Ectodermal cell (in vitro differentiated cells): Measurements from ENCODE around the gene YJU2.
"Not testable (repeated sequence)": the region's sequence is repeated elsewhere in the genome, so short reads cannot be mapped to it uniquely, and the experiment has no call there.

Experiments used
- H3K27ac ChIP-seq: 2 replicates; pipeline ENCODE4 v1.7.0; 2013; ENCODE audit warnings: mild to moderate bottlenecking, low read depth, low read length; ENCODE audit not compliant: insufficient read depth, poor library complexity, severe bottlenecking
- H3K27me3 ChIP-seq: 2 replicates; pipeline ENCODE4 v1.7.0; 2013; ENCODE audit warnings: mild to moderate bottlenecking, low read length; ENCODE audit not compliant: insufficient read depth, control insufficient read depth, poor library complexity, severe bottlenecking
- H3K36me3 ChIP-seq: one replicate; pipeline ENCODE4 v1.7.0; 2013; ENCODE audit warnings: low read length; ENCODE audit not compliant: control insufficient read depth, insufficient read depth
- H3K4me1 ChIP-seq: one replicate; pipeline ENCODE4 v1.7.0; 2013; ENCODE audit warnings: low read length; ENCODE audit not compliant: control insufficient read depth, insufficient read depth
- H3K4me3 ChIP-seq: 2 replicates; pipeline ENCODE4 v1.7.0; 2013; ENCODE audit warnings: low read depth, low read length, control low read depth; ENCODE audit not compliant: insufficient read depth
- H3K9me3 ChIP-seq: 2 replicates; pipeline ENCODE4 v1.7.0; 2013; ENCODE audit warnings: mild to moderate bottlenecking, low read length, moderate library complexity; ENCODE audit not compliant: control insufficient read depth
- WGBS, 2 experiments: methylation state at CpG; one replicate each; pipeline ENCODE4 v1.1.7; 2013; ENCODE audit warnings: missing lambda C conversion rate in 2 of 2; 5-methylcytosine and 5-hydroxymethylcytosine counted together

YJU2 gene

DNA sequence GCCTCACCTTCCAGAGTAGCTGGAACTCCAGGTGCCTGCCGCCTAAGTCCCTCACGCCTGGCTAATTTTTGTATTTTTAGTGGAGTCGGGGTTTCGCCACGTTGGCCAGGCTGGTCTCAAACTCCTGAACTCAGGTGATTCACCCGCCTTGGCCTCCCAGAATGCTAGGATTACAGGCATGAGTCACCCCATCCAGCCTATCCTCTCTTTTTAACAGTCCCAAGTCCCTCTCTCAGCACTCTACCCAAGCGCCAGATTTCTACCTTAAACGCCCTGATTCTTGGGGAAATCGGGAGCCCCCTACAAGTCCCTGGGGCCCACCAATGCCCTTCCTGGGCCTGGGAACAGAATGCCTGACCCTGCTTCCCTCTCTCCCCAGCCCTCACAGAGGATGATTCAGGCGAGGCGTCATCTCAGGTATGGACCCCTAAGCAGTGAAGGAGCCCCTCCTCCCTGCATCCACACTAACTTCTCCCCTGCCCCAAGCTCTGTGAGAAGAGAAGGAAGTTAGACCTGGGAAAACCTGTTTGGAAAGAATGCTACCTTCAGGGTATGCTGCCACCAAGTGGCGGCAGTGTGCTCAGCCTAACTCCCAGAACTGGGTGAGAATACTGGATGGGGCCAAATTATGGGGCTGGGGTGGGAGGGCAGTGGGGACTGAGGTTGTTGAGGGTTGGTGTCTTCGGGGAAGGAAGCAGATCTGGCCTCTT lies 38.3 kb upstream of the YJU2 start:
- Histone ChIP-seq H3K4me1 (no peaks in the 10 kb centered on the region), H3K9me3 (no peaks in the 10 kb centered on the region), H3K27ac (no peak overlapping the region), H3K36me3 (no peaks in the 10 kb centered on the region), H3K4me3 (no peak overlapping the region), H3K27me3 (no peaks in the 10 kb centered on the region)
- WGBS, 2 experiments: 78 to 82% methylated on average over 13 of the region's 13 CpGs

GRCh38 chr19:4210166-4210731 lies 36.6 kb upstream of the YJU2 start:
- 84% methylated on average over 15 of the region's 15 CpGs for WGBS, 2 experiments
- no peak overlapping the region for H3K27ac ChIP-seq
- no peak overlapping the region for H3K4me3 ChIP-seq
- no peaks in the 10 kb centered on the region for H3K9me3 ChIP-seq
- no peaks in the 10 kb centered on the region for H3K4me1 ChIP-seq
- no peaks in the 10 kb centered on the region for H3K36me3 ChIP-seq
- H3K27me3 ChIP-seq: no peaks in the 10 kb centered on the region

DNA sequence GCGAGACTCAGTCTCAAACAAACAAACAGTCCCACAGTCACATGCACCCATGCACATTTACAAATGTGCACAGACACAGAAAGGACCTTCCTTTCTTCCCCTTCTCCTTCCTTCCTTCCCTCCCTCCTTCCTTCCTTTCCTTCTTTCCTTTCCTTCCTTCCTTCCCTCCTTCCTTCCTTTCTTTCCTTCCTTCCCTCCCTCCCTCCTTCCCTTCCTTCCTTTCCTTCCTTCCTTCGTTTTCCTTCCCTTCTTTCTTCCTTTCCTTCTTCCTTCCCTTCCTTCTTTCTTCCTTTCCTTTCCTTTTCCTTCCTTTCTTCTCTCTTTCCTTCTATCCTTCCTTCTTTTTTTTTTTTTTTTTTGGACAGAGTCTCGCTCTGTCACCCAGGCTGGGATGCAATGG lies 33.8 kb upstream of the YJU2 start:
- Histone ChIP-seq H3K4me3 (no peak overlapping the region), H3K4me1 (no peaks in the 10 kb centered on the region), H3K9me3 (no peaks in the 10 kb centered on the region), H3K36me3 (no peaks in the 10 kb centered on the region), H3K27me3 (no peaks in the 10 kb centered on the region), H3K27ac (no peak overlapping the region)
- 89 to 95% methylated on average over 3 of the region's 3 CpGs for WGBS, 2 experiments

DNA sequence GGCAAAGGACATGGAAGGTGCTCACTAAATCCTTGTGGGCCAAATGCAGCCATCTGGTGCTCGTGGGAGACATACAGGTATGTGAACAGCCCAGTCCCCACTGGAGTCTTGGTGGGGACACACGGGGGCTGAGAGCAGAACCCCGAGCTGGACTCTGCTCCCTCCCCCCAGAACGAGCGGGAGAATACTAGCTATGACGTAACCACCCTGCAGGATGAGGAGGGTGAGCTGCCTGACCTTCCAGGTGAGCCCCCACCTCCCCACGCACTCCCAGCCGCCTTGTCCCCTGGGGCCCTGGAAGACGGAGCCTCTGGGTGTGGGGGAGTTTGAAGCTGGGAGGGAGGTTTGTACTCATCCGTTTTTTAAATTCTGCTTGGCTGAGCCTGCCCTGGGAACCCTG lies 31.1 kb upstream of the YJU2 start:
- no peak overlapping the region for H3K4me3 ChIP-seq
- H3K9me3 ChIP-seq: no peaks in the 10 kb centered on the region
- no peaks in the 10 kb centered on the region for H3K4me1 ChIP-seq
- H3K27me3 ChIP-seq: no peaks in the 10 kb centered on the region
- no peak overlapping the region for H3K27ac ChIP-seq
- 90 to 93% methylated on average over 10 of the region's 10 CpGs for WGBS, 2 experiments
- H3K36me3 ChIP-seq: no peaks in the 10 kb centered on the region

DNA sequence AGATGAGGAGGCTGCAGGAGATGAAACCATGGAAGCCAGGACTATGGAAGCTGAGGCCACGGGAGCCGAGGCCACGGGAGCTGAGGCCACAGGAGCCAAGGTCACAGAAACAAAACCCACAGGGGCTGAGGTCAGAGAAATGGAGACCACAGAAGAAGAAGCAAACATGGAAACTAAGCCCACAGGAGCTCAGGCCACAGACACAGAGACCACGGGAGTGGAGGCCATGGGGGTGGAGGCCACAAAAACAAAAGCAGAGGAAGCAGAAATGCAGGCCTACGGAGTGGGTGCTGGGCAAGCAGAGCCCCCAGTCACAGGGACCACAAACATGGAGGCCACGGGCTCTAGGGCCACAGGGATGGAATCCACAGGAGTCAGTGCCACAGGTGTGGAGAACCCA lies 30.0 kb upstream of the YJU2 start:
- no peak overlapping the region for H3K27ac ChIP-seq
- H3K4me1 ChIP-seq: no peaks in the 10 kb centered on the region
- WGBS, 2 experiments: 80% methylated on average over 6 of the region's 6 CpGs

DNA sequence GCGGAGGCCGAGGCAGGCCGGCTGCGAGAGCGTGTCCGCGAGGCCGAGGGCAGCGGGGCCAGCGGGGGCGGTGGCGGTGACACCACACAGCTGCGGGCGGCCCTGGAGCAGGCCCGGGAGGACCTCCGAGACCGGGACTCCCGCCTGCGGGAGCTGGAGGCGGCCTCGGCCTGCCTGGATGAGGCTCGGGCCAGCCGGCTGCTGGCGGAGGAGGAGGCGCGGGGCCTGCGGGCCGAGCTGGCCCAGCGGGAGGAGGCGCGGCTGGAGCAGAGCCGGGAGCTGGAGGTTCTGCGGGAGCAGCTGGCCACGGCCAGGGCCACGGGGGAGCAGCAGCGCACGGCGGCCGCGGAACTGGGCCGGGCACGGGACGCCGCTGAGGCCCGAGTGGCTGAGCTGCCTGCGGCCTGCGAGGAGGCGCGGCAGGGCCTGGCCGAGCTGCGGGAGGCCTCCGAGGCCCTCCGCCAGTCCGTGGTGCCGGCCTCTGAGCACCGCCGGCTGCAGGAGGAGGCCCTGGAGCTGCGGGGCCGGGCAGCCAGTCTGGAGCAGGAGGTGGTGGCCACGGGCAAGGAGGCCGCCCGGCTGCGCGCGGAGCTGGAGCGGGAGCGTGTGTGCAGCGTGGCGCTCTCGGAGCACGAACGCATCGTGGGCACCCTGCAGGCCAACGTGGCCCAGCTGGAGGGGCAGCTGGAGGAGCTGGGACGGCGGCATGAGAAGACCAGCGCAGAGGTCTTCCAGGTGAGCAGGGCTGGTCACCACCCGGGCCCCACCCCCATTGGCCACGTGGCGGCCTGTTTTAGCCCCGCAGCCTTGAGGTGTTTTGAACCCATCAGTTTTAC lies 29.2 kb upstream of the YJU2 start:
- Histone ChIP-seq H3K4me1 (no peaks in the 10 kb centered on the region), H3K36me3 (no peaks in the 10 kb centered on the region), H3K4me3 (no peak overlapping the region), H3K27me3 (no peaks in the 10 kb centered on the region), H3K27ac (no peak overlapping the region), H3K9me3 (no peaks in the 10 kb centered on the region)
- WGBS, 2 experiments: 95 to 96% methylated on average over 80 to 81 of the region's 81 CpGs

More for the DNA sequence above, 30.0 kb upstream of the YJU2 start:
- no peaks in the 10 kb centered on the region for H3K9me3 ChIP-seq
- H3K36me3 ChIP-seq: no peaks in the 10 kb centered on the region
- no peak overlapping the region for H3K4me3 ChIP-seq
- no peaks in the 10 kb centered on the region for H3K27me3 ChIP-seq

DNA sequence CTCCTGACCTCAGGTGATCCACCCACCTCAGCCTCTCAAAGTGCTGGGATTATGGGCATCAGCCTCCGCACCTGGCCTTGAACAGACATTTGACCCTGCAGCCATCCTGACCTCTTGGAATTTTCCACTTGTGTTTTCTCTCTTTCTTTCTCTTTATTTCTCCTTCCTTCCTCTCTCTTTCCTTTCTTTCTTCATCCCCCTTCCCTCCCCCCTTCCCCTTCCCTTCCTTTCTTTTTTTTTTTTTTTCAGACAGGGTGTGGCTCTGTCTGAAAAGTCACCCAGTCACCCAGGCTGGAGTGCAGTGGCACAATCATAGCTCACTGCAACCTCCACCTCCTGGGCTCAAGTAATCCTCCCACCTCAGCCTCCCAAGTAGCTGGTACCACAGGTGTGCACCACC lies 28.4 kb upstream of the YJU2 start:
- WGBS, 2 experiments: 89 to 92% methylated on average over 1 of the region's 1 CpG
- not testable (repeated sequence) for H3K27ac ChIP-seq, H3K9me3 ChIP-seq, H3K4me3 ChIP-seq, H3K36me3 ChIP-seq, H3K4me1 ChIP-seq, H3K27me3 ChIP-seq

DNA sequence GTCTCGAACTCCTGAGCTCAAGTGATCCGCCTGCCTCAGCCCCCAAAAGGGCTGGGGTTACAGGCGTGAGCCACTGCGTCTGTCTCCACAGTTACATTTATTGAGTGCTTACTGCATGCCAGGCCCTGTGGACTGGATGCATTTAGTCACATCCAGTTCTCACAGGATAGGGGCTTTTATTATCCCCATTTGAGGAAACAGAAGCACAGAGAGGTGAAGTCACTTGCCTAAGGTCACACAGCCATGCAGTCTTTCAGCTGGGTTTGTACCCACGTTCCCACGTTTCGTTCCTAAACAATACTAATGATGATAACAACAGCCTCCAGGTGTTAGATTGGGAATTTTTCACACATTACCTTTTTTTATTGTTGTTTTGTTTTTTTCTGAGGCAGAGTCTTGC lies 26.7 kb upstream of the YJU2 start:
- WGBS, 2 experiments: 94 to 95% methylated on average over 7 of the region's 7 CpGs
- no peak overlapping the region for H3K27ac ChIP-seq
- peaks cover 5% of the 10 kb centered on the region for H3K4me1 ChIP-seq
- H3K4me3 ChIP-seq: no peak overlapping the region
- no peaks in the 10 kb centered on the region for H3K27me3 ChIP-seq
- H3K9me3 ChIP-seq: no peaks in the 10 kb centered on the region
- H3K36me3 ChIP-seq: no peaks in the 10 kb centered on the region

DNA sequence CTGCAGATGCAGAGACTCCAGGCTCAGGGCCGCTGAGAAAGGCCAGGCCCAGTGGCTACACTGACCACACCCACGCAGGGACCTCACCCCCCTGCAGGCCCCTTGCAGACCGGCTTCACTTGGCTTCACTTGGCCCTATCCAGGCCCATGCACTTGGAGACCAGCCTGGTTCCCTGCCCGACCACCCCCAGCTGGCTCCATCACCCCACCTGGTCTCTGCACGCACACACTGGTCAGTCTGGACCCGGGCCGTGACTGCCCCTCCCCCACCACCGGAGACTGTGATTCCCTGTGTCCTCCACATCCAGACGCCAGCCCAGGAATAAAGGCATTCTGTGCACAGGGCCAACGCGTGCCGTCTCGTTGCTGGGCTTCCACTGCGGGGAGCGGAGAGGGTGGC lies 22.4 kb upstream of the YJU2 start:
- Histone ChIP-seq H3K27me3 (peaks cover 5% of the 10 kb centered on the region), H3K4me3 (no peak overlapping the region), H3K4me1 (peaks cover 9% of the 10 kb centered on the region), H3K27ac (no peak overlapping the region), H3K36me3 (no peaks in the 10 kb centered on the region), H3K9me3 (no peaks in the 10 kb centered on the region)
- WGBS, 2 experiments: 77 to 81% methylated on average over 15 of the region's 15 CpGs

DNA sequence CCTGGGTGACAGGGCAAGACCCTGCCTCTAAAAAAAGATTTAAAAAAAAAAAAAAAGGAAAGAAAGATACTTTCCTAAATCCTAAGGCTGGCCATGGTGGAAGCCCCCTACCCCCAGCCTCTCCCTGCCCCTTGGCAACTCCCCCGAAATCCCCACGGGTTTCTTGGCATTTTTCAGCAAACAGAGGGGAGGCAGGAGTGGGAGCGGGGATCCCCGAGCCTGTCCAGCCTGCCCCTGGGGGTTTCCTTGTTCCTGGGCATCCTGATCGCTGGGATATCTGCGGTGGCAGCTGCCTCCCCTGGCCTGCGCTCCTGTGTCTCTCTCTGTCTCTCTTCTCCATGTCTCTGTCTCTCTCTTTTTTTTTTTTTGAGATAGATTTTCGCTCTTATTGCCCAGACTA lies 21.0 kb upstream of the YJU2 start:
- Histone ChIP-seq H3K36me3 (no peaks in the 10 kb centered on the region), H3K27me3 (peaks cover 5% of the 10 kb centered on the region), H3K27ac (no peak overlapping the region), H3K4me3 (no peak overlapping the region), H3K9me3 (no peaks in the 10 kb centered on the region), H3K4me1 (peaks cover 9% of the 10 kb centered on the region)
- 90 to 91% methylated on average over 8 of the region's 8 CpGs for WGBS, 2 experiments
